GM12864 (cell line): ENCODE results near the gene S100A5.

ENCODE experiments used
- DNase-seq: peaks from one replicate; pipeline ENCODE4 v3.0.0-alpha.2; 2011; ENCODE audit warnings: low read depth
- H3K4me3 ChIP-seq: 2 replicates; pipeline ENCODE4 v1.5.1; 2011; ENCODE audit warnings: mild to moderate bottlenecking, low read depth, low read length, control low read depth
- CTCF ChIP-seq: IDR thresholded peaks from 2 replicates; pipeline ENCODE4 v1.5.1; 2011; ENCODE audit warnings: low read depth, mild to moderate bottlenecking, moderate library complexity, low read length, control low read depth, inconsistent platforms; ENCODE audit errors: missing control alignments

The S100A5 gene

GRCh38 chr1:153534226-153534924 is 6.4 kb downstream of the S100A5 start:
- H3K4me3 ChIP-seq: no peak overlapping the region
- DNase-seq: no peak
- TF ChIP-seq CTCF: no peak

- no peak for DNase-seq
- H3K4me3 ChIP-seq: no peak overlapping the region
- no peak for TF ChIP-seq CTCF
Observed at GRCh38 chr1:153533689-153534201, 7.0 kb downstream of the S100A5 start.

- H3K4me3 ChIP-seq: no peak overlapping the region
- no peak for DNase-seq
- peak; percentile 66 for TF ChIP-seq CTCF
Observed at GRCh38 chr1:153532769-153533599, 7.8 kb downstream of the S100A5 start.

GRCh38 chr1:153532181-153532580 is 8.6 kb downstream of the S100A5 start:
- TF ChIP-seq CTCF: no peak
- DNase-seq: no peak
- no peak overlapping the region for H3K4me3 ChIP-seq

- DNase-seq: no peak
- no peak for TF ChIP-seq CTCF
- H3K4me3 ChIP-seq: no peak overlapping the region
Observed at GRCh38 chr1:153531638-153532037, 9.1 kb downstream of the S100A5 start.

- no peak overlapping the region for H3K4me3 ChIP-seq
- TF ChIP-seq CTCF: no peak
- no peak for DNase-seq
Observed at GRCh38 chr1:153527683-153528040, 13.1 kb downstream of the S100A5 start.
